ENCODE data around the gene HS3ST1.

Gene HS3ST1

GRCh38 chr4:11368701-11369115, 60.0 kb downstream of the HS3ST1 start:
- TF ChIP-seq, protein P1, sequence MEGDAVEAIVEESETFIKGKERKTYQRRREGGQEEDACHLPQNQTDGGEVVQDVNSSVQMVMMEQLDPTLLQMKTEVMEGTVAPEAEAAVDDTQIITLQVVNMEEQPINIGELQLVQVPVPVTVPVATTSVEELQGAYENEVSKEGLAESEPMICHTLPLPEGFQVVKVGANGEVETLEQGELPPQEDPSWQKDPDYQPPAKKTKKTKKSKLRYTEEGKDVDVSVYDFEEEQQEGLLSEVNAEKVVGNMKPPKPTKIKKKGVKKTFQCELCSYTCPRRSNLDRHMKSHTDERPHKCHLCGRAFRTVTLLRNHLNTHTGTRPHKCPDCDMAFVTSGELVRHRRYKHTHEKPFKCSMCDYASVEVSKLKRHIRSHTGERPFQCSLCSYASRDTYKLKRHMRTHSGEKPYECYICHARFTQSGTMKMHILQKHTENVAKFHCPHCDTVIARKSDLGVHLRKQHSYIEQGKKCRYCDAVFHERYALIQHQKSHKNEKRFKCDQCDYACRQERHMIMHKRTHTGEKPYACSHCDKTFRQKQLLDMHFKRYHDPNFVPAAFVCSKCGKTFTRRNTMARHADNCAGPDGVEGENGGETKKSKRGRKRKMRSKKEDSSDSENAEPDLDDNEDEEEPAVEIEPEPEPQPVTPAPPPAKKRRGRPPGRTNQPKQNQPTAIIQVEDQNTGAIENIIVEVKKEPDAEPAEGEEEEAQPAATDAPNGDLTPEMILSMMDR (IDR thresholded peaks at IDR 0.05) = no peak

GRCh38 chr4:11367371-11367770, 61.3 kb downstream of the HS3ST1 start:
- TF ChIP-seq, protein P1 (IDR thresholded peaks at IDR 0.05) = no peak

DNA sequence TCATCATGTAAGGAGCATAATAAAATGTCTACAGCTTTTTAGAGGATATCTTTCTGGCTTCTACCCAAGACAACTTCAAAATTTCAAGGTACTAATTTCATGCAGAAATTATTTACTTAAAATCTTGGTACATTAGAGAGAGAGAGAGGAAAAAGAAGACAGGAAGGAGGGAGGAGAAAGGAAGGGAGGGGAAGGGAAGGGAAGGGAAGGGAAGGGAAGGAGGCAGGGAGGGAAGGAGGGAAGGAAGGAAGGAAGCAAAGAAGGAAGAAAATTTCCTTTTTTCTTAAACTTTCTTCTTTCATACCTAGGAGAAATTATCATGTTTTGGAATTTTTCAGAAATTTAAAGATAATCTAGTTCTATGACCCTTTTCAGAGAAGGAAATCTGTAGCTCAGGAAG, 61.8 kb downstream of the HS3ST1 start:
- TF ChIP-seq, protein P1 (IDR thresholded peaks at IDR 0.05) = no peak

DNA sequence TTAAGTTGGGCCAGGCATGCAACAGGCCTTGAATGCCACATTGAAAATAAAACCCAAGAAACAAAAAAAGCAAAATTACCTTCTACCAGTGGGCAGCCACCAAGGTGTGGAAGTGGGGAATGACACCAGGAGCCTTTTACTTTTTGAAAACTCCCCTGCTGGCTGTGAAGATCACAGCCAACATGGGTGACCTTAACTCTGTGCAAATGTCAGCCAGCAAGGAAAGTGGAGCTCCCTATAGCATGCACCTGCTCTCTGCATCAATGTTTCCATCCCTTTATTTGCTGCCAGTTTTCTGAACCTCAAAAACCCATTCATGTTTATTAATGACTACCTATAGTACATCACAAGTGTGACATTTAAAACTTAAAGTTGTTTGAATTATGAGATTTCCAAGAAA, 63.7 kb downstream of the HS3ST1 start:
- TF ChIP-seq, protein P1 (IDR thresholded peaks at IDR 0.05) = no peak

DNA sequence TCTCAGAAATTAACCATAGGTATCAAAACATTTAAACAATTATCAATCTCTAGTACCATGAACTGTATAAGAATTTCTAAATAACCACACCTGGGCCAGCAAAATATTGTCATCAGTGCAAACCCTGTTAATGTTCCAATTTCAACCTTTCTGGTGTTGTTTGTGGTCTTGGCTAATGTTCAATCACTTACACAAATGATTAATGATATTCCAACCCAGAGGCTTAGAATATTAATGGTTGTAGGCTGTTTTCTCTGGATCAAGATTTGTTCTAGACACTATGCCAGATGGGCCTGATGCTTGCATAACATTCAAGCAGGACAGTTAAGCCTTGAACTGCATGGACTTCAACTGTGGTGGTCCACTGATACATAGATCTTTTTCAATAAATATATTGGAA, 69.1 kb downstream of the HS3ST1 start:
- TF ChIP-seq, protein P1 (IDR thresholded peaks at IDR 0.05) = no peak

DNA sequence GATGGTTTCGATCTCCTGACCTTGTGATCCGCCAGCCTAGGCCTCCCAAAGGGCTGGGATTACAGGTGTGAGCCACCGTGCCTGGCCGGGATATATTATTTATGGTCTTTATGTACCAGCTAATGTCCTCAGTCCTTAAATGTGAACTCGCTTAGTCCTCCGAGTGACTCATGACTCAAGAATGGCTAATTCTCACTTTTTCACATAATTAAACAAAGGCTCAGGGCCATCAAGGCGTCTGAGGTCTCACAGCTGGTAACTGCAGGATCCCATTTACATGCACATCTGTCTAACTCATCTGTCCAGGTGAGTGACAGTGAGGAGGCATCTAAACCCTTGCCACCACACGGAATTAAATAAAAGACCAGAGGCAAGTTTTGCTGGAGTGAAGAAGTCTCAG, 73.5 kb downstream of the HS3ST1 start:
- TF ChIP-seq, protein P1 (IDR thresholded peaks at IDR 0.05) = no peak

- TF ChIP-seq, protein P1 (IDR thresholded peaks at IDR 0.05) = no peak
Measured at GRCh38 chr4:11354531-11354930, 74.2 kb downstream of the HS3ST1 start.

- TF ChIP-seq, protein P1 (IDR thresholded peaks at IDR 0.05) = no peak
Measured at GRCh38 chr4:11348449-11349088, 80.1 kb downstream of the HS3ST1 start.
